ENCODE measurements around the gene ZBTB38. TPM values are rescaled to one million over a fixed set of nuclear protein-coding genes. Genes with fewer than 3 reads are reported as not detected.

ZBTB38 gene
- total RNA-seq: 133 and 161 TPM in 2 replicates

GRCh38 chr3:141368062-141368924, at the start of gene ZBTB38:
Gene ZBTB38 (plus strand): TSS chr3:141368504. CDS start chr3:141442389, 73,885 bp downstream.

Other genes starting within 250 kb of the ZBTB38 start
- gene PXYLP1, start 136.7 kb upstream of the ZBTB38 start, total RNA-seq: 0.65 and 0.86 TPM in 2 replicates
- gene RASA2, start 118.5 kb downstream of the ZBTB38 start, total RNA-seq: 15.7 and 24.3 TPM in 2 replicates